Placental epithelial cell (primary cell): ENCODE data around the gene GOLPH3. TPM values are rescaled to one million over a fixed set of nuclear protein-coding genes. Genes with fewer than 3 reads are reported as not detected.

ENCODE experiments used
- small RNA-seq: library from RNA; depleted of rRNA; stranded (forward); fragments of <200 nt; gene quantifications from one replicate; pipeline ENCODE3, GENCODE V24; 2012
- total RNA-seq: library from RNA; depleted of rRNA; stranded (reverse); fragments of >200 nt; gene quantifications from 2 replicates; pipeline ENCODE4 v1.2.3, GENCODE V29; 2012

GOLPH3 gene
- total RNA-seq, result 47.9 and 82.2 TPM in 2 replicates

DNA sequence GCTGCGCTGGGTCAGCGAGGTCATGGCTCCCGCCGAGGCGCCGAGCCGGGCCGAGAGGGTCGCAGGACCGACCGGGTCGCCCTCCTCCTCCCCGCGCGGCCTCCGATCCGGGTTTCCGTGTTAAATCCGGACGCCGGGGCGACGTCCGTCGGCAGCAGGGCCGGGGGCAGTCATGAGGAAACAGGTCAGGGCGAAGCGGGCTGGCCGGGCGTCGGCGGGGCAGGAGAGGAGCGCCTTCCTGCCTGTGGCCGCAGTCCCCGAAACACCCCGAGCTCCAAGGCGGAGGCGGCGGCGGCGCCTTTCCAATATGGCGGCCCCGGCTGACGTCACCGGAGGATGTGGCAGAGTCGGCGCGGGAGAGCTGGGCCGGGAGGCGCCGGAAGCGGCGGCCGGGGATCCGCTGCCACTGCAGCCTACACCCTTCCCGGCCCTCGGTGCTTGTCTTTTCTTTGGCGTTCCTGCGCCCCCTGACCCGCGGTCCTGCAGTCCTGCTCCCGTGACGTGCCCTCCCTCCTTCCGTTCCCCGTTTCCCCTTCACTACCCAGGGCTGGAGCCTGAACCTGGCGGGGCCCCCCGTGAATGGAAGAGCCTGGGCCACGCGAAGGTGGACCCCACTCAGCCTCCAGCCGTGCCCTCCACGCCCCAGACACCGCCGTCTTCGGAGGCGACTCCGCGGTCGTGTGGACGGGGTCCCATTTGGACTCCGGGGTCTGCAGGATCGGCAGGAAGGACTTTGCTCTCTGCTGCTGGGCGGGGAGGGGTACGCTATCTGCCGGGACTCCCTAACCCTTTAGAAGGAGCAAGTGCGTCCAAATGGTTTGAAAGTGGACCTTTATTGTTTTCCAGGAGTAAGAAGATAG is at the start of gene GOLPH3:
TSS of gene GOLPH3 (minus strand) at position 309 of the 860 bp plus-strand sequence. CDS start at position 24, 285 bp downstream.

Small RNA genes lying within 50 kb of the gene (small RNA-seq; reads per million reads assigned to genes)
- gene RF00019, result not detected

Other genes starting within 250 kb of the GOLPH3 start
- 12.4 and 12.6 TPM in 2 replicates for gene MTMR12, start 138.6 kb upstream of the GOLPH3 start, total RNA-seq